IPS-18c (cell line): ENCODE measurements around the gene SMC4.
A peak's percentile ranks its signal among the peaks of the same experiment; 100 is the strongest.
"Not testable (repeated sequence)": the region's sequence is repeated elsewhere in the genome, so short reads cannot be mapped to it uniquely, and the experiment has no call there.

ENCODE experiments used
- H3K4me3 ChIP-seq: 2 replicates; pipeline ENCODE4 v1.7.0; 2013; ENCODE audit warnings: low read depth, mild to moderate bottlenecking, low read length, moderate library complexity; ENCODE audit not compliant: insufficient read depth
- H3K9me3 ChIP-seq: one replicate; pipeline ENCODE4 v1.6.1; 2013; ENCODE audit warnings: mild to moderate bottlenecking, low read length, moderate library complexity; ENCODE audit not compliant: control insufficient read depth, insufficient read depth

SMC4 gene

GRCh38 chr3:160399125-160400029 lies at the start of gene SMC4, which contains the start of gene IFT80:
Gene SMC4 (plus strand): TSS chr3:160399650. CDS start chr3:160400827, 1,177 bp downstream.
Gene IFT80 (minus strand): TSS chr3:160399225. CDS start chr3:160384600, 14,625 bp downstream.
- peak within 1 kb of the TSS; percentile 93 for H3K4me3 ChIP-seq
- no peaks in the 10 kb centered on the region for H3K9me3 ChIP-seq

- Histone ChIP-seq H3K4me3 (no peak overlapping the region), H3K9me3 (no peaks in the 10 kb centered on the region)
Observed at GRCh38 chr3:160355826-160356225, 43.6 kb upstream of the SMC4 start.

- H3K4me3 ChIP-seq, H3K9me3 ChIP-seq: not testable (repeated sequence)
Observed at GRCh38 chr3:160362896-160363295, 36.6 kb upstream of the SMC4 start.

- no peaks in the 10 kb centered on the region for H3K9me3 ChIP-seq
- H3K4me3 ChIP-seq, result no peak overlapping the region
Observed at GRCh38 chr3:160365869-160366522, 33.5 kb upstream of the SMC4 start.

- Histone ChIP-seq H3K4me3 (no peak overlapping the region), H3K9me3 (no peaks in the 10 kb centered on the region)
Observed at GRCh38 chr3:160368804-160369203, 30.6 kb upstream of the SMC4 start.

- Histone ChIP-seq H3K9me3 (no peaks in the 10 kb centered on the region), H3K4me3 (no peak overlapping the region)
Observed at GRCh38 chr3:160369784-160370183, 29.7 kb upstream of the SMC4 start.

- Histone ChIP-seq H3K4me3 (no peak overlapping the region), H3K9me3 (no peaks in the 10 kb centered on the region)
Observed at GRCh38 chr3:160370987-160371857, 28.2 kb upstream of the SMC4 start.

- Histone ChIP-seq H3K9me3 (no peaks in the 10 kb centered on the region), H3K4me3 (no peak overlapping the region)
Observed at GRCh38 chr3:160372780-160373179, 26.7 kb upstream of the SMC4 start.

GRCh38 chr3:160373655-160374054 lies 25.8 kb upstream of the SMC4 start:
- no peak overlapping the region for H3K4me3 ChIP-seq
- no peaks in the 10 kb centered on the region for H3K9me3 ChIP-seq

GRCh38 chr3:160374472-160374871 lies 25.0 kb upstream of the SMC4 start:
- Histone ChIP-seq H3K9me3 (no peaks in the 10 kb centered on the region), H3K4me3 (no peak overlapping the region)

GRCh38 chr3:160374925-160375324 lies 24.5 kb upstream of the SMC4 start:
- no peak overlapping the region for H3K4me3 ChIP-seq
- no peaks in the 10 kb centered on the region for H3K9me3 ChIP-seq

- Histone ChIP-seq H3K4me3 (no peak overlapping the region), H3K9me3 (no peaks in the 10 kb centered on the region)
Observed at GRCh38 chr3:160376681-160377080, 22.8 kb upstream of the SMC4 start.

GRCh38 chr3:160378331-160379109 lies 20.9 kb upstream of the SMC4 start:
- no peaks in the 10 kb centered on the region for H3K9me3 ChIP-seq
- no peak overlapping the region for H3K4me3 ChIP-seq

- H3K9me3 ChIP-seq, result no peaks in the 10 kb centered on the region
- no peak overlapping the region for H3K4me3 ChIP-seq
Observed at GRCh38 chr3:160379628-160380214, 19.7 kb upstream of the SMC4 start.

- Histone ChIP-seq H3K4me3 (no peak overlapping the region), H3K9me3 (no peaks in the 10 kb centered on the region)
Observed at GRCh38 chr3:160381470-160381869, 18.0 kb upstream of the SMC4 start.

- H3K4me3 ChIP-seq, result no peak overlapping the region
Observed at GRCh38 chr3:160384639-160385318, 14.7 kb upstream of the SMC4 start.

More at GRCh38 chr3:160384639-160385318, 14.7 kb upstream of the SMC4 start:
- H3K9me3 ChIP-seq, result no peaks in the 10 kb centered on the region
